Hematopoietic multipotent progenitor cell (in vitro differentiated cells): Measurements from ENCODE around the gene COTL1. TPM values are rescaled to one million over a fixed set of nuclear protein-coding genes. Genes with fewer than 3 reads are reported as not detected.
"Not testable (repeated sequence)": the region's sequence is repeated elsewhere in the genome, so short reads cannot be mapped to it uniquely, and the experiment has no call there.

Experiments used
- DNase-seq, 3 donors: peaks; one replicate each; pipeline ENCODE4 v3.0.0-alpha.2; 2011 to 2015; ENCODE audit warnings: low read depth in 2 of 3, low spot score in 2 of 3
- total RNA-seq: library from RNA; depleted of rRNA; stranded (reverse); fragments of >200 nt; gene quantifications from one replicate; pipeline ENCODE4 v1.2.3, GENCODE V29; 2012

The COTL1 gene
- total RNA-seq, 1 donor = 31.8 TPM

DNA sequence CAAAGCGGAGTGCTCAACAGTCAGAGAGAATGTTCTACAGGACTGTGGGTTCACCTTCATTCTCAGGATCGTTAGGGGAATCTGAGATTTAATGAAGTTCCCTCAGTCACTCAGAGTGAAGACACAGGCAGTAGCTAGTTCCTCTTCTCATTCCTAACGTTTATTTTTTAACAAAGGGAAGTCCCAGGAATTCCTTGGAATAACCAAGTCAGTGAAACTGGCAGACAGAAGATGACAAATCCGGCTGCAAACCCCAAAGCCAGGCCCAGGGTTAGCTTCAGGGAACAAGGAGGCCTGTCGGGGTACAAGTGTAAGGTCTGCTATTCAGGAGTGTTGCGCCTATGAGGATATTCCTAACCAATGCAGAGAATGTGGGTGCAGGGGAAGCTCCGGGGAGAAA is 42.0 kb downstream of the COTL1 start:
- no peak for DNase-seq

DNA sequence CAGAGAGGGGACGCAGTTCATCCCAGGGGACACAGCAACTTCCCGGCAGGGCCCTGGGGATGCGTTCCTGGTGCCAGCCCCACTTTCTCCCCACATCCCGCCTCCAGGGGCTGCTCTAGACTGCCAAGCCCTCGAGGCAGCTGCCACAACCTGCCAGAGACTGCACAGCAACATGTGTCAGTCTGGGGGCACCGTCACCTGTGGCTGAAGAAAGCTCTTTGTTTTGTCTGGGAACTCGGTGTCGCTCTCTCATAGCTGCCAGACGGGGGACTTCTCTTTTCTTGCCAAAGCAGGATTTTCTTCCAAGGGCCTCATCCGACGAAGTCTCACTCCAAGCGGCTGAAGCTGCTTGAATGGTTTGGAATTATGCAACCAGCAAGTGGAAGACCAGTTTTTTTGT is 43.7 kb downstream of the COTL1 start:
- DNase-seq = no peak

DNA sequence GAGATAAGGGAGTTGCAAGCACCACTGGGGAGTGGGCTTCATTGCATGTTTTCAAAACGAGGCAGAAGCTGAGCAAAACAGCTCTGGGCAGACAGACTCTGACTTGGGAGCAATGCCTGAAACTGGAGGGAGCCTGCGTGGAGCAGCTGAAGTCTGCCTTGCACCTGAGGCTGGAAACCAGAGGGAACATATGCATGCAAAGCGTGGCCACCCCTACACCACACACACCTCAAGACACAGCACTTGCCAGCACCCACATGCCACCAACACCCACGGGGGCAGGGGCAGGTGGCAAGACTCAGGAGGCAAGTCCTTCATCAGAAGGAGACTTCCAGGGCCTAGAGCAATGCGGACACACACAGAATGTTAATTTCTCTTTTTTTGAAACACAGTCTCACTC is 45.8 kb downstream of the COTL1 start:
- DNase-seq = no peak

DNA sequence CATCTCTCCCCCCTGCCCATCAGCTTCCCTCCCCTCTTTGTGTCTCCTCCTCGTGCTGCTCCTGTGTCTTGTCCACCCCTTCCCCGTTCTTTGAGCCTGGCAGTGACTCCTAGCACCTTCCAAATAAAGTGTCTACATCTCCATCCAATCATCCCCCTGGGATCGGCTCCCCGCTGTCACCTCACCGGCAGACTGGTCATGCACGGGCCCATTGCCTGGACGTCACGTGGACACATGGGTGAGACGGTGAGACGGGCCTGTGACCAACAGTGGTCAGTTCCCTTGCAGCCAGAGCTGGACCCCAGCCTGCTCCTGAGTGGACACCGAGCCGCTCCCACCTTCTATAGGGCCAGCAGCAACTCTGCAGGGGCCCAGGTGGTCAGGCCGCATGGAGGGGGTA is 46.4 kb downstream of the COTL1 start:
- DNase-seq = no peak

DNA sequence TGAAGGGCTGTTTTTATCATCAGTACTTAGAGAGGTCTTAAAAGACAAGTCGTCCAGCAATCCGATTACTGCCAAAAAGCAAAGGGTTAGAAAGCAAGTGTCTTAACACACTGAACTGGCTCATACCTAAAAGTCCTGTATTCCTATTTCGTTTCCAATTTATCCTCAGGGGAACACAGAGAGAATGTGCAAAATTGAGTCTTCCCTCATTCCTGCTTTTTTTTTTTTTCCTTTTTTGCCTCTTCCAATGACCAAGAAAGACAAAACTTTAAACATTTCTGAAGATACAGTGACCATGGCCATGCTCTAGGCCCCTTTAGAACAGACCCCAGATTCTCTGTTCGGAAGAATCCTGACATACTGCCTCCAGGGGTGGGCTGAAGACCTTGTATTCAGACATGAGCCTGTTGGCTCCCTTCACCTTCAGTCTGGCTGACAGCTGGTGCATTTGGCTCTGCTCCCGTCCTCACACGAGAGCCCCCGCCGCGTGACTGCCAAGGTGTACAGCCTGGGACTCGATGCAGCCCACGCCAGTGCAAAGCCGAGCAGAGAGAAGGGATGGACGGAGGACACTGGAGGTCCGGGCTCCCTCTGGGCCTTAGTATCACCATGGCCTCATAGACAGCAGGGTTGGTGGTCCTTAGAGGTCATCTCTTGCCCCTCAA is 47.0 kb downstream of the COTL1 start:
- no peak for DNase-seq

DNA sequence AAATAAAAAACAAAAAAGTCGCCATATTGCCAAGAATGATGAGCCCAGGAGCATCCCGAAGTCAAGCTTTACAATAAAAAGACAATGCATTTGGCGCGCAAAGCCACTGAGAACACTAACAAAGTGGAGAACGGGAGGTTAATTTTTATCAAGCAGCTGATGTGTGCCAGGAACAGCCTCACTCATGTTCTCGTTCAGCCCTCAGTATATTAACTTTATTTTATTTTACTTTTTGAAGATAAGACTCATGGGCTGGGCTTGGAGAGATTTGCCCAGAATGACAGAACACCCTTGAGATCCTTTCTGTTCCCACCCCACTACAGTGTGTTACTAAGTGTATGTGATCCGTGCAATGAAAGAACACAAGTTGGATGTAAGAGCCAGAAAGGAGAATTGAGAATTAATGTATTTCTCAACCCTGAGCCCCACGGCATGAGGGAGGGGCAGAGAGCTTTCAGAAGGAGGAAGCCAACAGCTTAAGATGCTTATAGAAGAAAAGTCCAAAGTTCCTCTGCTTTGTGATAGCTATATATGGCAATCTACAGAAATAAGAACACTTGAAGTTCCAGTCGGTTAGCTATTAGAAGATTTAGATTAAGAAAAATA is 48.4 kb downstream of the COTL1 start:
- DNase-seq = no peak

DNA sequence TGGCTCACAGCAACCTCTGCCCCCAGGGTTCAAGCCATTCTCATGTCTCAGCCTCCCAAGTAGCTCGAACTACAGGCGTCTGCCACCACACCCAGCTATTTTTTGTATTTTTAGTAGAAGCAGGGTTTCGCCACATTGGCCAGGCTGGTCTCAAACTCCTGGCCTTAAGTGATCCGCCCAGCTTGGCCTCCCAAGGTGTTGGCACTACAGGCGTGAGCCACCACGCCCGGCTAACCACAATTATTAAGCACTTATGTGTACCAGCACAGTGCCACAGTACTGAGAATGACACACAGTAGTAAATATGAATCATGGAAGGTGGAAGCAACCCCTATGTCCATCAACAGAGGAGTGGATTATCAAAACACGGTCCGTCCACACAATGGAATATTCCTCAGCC is 49.8 kb downstream of the COTL1 start:
- DNase-seq = no peak

DNA sequence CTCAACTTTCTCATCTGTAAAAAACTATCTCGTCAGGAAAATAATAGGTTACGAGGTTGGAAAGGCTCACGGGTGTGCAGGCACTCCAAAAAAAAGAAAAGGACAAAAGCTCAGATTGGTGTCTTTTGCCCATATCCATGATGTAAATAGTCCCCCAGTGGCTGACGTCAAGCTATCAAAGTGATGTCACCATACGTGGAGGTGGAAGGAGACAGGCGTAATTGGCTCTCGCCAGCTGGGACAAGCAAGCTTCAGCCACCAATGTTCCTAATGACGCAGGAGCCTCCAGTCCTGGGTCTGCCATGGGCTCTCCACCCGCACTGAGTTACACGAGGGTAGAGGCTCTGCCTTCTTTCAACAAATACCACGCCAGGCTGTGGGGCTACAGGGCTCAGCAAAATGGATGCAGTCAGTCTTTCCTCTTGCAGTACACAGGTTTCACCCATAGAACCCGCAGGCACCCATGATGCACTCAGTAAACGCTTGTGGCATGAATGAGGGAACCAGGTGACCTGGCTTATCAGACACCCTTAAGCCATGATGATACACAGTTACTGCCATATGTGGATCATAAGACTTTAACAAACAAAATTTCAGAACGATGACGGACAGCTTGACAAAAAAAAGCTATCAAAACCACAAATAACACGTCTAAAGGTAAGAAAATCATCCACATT is 50.5 kb downstream of the COTL1 start:
- no peak for DNase-seq

DNA sequence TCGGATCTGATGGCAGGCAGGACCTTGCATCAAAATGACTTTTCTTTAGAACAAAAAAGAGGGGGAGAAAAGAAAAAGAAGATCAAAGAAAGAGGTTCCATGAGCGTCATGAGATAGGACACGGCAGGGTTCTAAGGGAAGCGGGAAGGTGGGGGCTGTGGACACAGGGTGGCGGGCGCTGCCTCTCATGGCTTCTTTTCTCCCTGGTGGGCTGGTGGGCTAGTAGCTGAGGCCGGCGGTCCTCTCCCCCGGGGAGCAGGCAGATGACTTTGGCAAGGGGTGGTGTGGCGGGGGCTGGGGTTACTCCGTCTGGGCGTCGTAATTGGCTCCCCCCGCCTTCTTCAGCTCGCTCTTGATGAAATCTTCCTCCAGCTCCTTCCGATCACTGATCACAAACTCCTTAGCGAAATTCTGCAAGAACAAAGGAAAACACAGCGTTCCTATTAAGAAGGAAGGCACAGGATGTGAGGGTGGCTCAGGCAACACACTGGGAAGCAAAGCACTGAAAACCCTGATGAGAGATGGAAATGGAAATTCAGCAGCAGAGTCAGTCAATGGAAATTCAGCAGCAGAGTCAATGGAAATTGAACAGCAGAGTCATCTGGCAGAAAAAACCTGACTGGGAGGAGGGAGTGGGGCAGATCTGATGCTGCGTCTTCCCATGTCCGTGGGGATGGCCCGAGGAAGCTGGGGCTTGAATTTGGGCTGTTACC is 51.2 kb downstream of the COTL1 start:
- DNase-seq = no peak

DNA sequence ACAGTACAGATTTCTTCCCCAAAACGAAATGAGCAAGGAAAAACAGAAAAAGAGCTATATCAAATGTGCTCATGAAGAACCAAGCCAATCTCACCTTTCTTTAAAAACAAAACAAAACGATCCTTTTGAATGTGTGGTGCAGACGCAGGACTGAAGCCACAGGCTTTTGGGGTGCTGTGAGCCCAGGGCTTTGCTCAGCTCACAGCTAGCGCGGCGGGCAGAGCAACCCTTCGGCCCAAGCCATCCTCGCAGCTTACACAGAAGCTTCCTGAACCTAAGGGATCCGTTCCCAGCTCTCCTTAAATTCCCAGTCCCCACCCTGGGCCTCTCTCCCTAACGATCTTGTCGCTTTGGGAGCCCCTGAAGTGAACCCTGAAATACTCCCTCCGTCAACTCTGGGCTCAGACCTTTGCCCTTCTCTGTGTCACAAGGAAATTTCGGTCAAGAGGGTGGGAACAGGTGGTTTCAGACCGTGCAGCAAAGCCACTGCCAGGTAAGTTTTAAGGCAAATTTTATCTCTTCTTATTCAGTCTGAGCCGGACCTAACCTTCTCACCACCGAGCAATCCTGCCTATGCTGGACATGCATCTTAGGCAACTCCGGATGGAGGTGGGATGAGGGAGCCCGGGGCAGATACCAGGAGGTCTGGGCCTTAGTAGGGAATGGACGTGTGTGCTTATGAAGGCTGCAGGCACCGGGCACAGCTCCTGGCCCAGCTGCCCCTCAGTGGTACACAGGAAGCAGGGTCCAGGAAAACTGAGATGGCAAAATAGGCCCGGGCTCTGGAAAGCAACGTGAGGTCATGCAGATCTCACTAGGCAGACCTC is 52.0 kb downstream of the COTL1 start:
- DNase-seq = no peak

DNA sequence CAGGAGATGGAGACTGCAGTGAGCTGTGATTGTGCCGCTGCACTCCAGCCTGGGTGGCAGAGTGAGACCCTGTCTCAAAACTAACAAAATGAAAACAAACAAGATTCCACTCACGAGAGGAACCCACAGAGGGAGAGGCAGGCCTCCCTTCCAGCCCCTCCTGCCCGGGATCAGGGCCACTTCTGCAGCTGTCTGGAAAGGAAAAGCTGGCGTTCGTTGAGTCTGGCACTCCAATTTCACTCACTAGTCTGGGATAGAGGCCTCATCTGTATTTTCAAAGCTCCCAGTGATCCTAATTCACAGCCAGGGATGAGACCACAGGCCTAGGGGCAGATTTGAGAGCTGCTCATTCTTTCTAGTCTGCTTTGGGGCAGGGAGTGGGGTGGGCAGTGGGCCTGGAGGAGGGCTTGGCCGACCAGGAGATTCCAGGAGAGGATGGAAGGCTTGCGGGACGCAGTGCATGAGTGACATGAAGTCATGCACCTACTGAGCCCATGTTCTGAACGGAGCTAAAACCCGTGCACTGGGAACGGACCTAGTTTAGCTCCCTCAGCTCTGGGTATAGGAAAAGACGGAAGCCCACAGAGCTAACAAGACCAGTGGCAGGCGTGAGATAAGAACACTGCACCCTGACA is 54.0 kb downstream of the COTL1 start:
- DNase-seq = no peak

DNA sequence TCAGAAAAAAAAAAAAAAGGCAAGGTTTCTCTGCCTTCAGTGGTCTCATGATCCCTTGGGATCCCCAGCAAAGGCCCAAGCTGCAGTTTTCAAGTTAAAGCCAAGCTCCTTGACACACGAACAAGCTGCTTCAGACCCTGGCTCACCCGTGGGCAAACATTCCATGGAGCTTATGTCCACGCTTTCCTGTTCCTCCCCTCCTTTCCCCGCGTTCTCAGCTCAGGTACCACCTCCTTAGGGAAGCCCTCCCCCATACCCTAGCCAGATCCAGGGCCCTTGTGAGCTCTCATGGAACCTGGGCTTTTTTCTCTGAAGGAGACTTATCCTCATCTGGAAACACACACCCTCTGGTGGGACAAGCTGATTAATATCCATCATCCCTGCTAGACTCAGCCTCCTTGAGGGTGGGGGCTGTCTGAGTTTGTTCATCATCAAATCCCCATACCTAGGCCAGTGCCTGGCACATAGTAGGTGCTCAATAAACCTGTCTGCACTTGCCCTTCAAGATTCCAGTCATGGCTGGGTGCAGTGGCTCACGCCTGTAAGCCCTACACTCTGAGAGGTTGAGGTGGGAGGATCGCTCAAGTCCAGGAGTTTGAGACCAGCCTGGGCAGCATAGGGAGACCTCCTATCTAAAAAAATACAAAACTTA is 54.7 kb downstream of the COTL1 start:
- DNase-seq = no peak

DNA sequence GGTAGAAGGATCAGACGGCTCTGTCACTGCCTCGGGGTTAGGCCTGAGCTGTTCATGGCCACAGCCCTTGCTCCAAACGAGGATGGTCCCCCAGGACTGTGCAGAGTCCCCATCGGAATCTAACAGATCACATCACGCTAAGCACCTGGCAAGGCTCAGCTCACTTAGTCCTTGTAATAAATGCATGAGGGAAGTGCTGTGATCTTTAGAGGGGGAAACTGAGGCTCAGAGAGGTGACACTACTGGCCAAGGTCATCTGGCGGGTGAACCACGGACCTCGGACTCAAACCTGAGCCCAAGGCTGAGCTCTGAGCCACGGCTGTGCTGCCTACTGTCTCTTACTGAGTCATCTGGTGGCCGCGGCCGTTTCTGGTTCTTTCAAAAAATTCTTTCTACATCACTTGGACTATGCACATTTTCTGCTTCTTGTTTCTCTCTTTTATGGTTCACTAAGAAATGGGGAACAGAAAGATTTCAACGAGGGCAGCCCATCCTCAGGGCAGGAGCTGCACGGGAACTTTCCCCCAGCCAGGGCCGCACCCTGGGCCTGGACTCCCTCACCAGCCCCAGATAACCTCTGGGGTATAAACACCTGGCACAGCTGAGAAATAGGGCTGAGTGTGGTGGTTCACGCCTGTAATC is 55.6 kb downstream of the COTL1 start:
- DNase-seq = no peak

DNA sequence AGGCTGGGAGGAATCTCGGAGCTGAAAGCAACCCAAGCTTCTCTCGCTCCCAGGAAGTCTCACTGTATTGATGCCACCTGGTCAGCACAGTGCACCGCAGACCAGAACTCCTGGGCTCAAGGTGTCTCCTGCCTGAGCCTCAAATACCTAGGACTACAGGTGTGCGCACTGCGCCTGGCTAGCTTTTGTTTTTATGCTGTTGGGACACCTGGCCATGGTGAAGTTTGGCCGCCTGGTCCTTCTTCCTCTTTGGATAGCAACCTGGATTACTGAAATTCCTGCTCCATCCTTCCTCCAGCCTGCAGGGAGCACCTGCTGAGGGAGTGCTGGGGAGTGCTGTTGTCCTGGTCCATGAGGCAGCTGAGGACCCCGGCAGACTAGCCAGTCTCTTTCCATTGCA is 56.6 kb downstream of the COTL1 start:
- DNase-seq = no peak

DNA sequence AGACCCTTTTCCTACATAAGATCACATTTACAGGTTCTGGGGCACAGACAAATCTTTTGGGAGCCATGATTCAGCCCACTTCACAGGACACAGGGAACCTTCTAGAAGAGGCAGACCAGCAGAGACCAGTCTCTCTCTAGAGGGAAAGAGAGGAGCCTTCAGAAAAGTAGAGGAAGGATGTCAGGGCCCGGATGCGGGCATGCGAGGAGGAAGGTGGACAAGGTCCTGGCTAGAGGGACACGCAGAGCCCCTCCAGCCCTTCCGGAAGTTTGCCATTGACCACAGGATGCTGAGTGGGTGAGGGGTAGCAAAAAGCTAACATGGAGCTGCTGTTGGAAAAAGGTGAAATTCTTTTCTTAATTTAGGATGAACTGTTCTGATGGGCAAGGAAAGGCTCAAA is 57.6 kb downstream of the COTL1 start:
- DNase-seq = no peak

DNA sequence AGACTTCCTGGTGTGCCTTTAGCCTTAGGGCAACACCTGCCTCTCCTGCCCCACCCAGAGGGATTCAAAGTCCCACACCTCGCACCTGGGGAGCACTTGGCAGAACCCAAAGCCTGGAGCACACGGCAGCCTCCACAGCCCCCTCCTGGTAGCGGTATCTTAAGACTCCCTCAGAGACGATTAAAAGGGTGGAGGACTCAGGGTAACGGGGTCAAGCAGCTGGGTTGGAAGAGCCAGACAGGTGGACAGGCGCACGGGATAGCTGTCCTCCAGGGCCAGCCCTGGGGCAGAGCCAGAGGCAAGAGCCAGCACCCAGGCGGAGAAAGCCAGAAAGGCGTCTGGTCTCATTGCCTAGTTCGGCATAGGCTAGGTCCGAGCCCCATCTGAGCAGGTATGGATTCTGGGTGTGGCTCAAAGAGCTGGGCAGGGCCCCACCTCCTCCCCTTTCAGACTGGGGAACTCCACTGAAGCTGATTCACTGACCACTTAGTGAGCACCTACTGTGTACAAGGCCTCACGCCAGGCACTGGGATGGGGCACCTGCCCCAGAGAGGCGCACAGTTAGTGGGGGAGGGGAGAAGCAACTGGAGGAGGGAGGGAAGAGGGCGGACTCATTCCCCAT is 58.5 kb downstream of the COTL1 start:
- DNase-seq = no peak

DNA sequence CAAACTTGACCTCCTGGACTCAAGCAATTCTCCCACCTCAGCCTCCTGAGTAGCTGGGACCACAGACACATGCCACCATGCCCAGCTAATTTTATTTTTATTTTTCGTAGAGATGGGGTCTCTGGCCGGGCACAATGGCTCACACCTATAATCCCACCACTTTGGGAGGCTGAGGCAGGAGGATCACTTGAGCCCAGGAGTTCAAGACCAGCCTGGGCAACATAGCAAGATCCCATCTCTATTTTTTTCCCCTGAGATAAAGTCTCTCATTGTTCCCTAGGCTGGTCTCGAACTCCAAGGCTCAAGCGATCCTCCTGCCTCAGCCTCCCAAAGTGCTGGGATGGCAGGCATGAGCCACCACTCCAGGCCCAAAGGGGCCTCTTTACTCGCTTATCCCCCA is 59.0 kb downstream of the COTL1 start:
- not testable (repeated sequence) for DNase-seq

DNA sequence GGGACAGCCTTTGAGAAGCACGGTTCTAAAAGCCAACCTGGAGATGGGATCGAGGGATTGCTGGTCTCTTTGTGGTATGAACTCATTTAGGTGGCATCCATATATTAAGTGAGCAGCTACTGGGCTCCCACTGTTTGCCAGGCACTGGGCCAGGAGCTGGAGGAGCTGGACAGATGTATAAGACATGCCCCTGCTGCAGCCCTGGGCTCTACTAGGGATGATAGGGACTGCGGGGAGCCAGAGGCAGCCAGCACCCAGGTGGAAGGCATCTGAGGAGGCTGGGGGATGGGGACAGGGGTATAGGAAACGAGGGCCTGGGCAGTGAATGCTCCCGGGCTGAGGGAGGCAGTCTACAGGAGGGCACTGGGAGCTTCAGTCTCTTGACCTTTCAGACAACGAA is 60.4 kb downstream of the COTL1 start:
- DNase-seq = no peak

DNA sequence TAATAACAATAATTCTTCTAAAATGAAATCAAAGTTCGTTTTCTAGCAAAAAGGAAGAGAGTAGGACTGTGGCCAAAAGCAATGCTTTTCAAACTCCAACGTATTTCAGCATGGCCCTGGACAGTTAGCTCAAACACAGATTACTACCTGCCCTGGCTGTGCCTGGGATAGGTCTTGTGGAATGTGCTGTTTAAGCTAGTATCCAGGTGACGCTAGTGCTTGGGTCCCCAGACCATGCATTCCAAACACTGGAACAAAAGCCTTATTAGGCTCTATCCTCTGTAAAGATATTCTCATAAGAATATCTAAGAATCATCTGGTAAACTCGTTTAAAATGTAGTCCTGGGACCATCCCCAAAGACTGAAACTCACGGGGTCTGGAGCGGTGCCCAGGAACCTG is 60.8 kb downstream of the COTL1 start:
- DNase-seq = no peak
